H1 (cell line): ENCODE results near the gene IP6K1.

Experiments used
- CTCF ChIP-seq, 3 experiments: IDR thresholded peaks; 1 replicate in 2 of 3; 2 replicates in 1 of 3; pipeline versions ENCODE4 v1.5.1 to v1.6.1; 2011; ENCODE audit warnings: low read length in 3 of 3, mild to moderate bottlenecking in 3 of 3, inconsistent platforms in 2 of 3, low read depth in 1 of 3, moderate library complexity in 1 of 3; ENCODE audit not compliant: insufficient read depth in 1 of 3; ENCODE audit errors: control extremely low read depth in 1 of 3
- EP300 ChIP-seq, 2 experiments: IDR thresholded peaks; 1 replicate in 1 of 2; 2 replicates in 1 of 2; pipeline ENCODE4 v1.6.1; 2011 to 2012; ENCODE audit warnings: low read depth in 2 of 2, low read length in 2 of 2, mild to moderate bottlenecking in 2 of 2, borderline replicate concordance in 1 of 2, inconsistent platforms in 1 of 2, moderate library complexity in 1 of 2
- JUN ChIP-seq: IDR thresholded peaks from 2 replicates; pipeline ENCODE4 v1.6.1; 2011; ENCODE audit warnings: low read depth, mild to moderate bottlenecking, improper control_type of control experiment, low read length
- MAX ChIP-seq: IDR thresholded peaks from 2 replicates; pipeline ENCODE4 v1.6.1; 2012; ENCODE audit warnings: inconsistent platforms
- POLR2A ChIP-seq, 2 experiments: IDR thresholded peaks; 1 replicate in 1 of 2; 2 replicates in 1 of 2; pipeline ENCODE4 v1.6.1; 2011; ENCODE audit warnings: low read depth in 2 of 2, low read length in 2 of 2, mild to moderate bottlenecking in 2 of 2; ENCODE audit errors: control extremely low read depth in 1 of 2
- RAD21 ChIP-seq, 2 experiments: IDR thresholded peaks in 1 of 2; conservative IDR thresholded peaks in 1 of 2; 2 replicates each; pipeline ENCODE4 v1.6.1; 2011; ENCODE audit warnings: low read depth in 2 of 2, low read length in 2 of 2, improper control_type of control experiment in 1 of 2, inconsistent platforms in 1 of 2, mild to moderate bottlenecking in 1 of 2, moderate library complexity in 1 of 2
- RNF2 ChIP-seq: fragments of 200-900, 300-1000 bp; sonication (generic); IDR thresholded peaks from 2 replicates; pipeline ENCODE4 v1.7.1; 2016; ENCODE audit warnings: borderline replicate concordance, low read depth, mild to moderate bottlenecking, antibody characterized with exemption, low read length; ENCODE audit not compliant: poor library complexity, severe bottlenecking; ENCODE audit errors: missing control alignments
- SP1 ChIP-seq: IDR thresholded peaks from 2 replicates; pipeline ENCODE4 v1.6.1; 2011; ENCODE audit warnings: low read depth, low read length
- ZNF274 ChIP-seq: IDR thresholded peaks from 2 replicates; pipeline ENCODE4 v1.7.0; 2012; ENCODE audit warnings: low read length, borderline replicate concordance; ENCODE audit errors: extremely low read depth

- TF ChIP-seq EP300 (IDR thresholded peaks at IDR 0.05; ENCODE audit: borderline replicate concordance in 1 of 2, low read depth in 2 of 2, low read length in 2 of 2) (no peak), JUN (no peak), RAD21 (IDR thresholded peaks at IDR 0.05 in 1 of 2, conservative IDR thresholded peaks at IDR 0.05 in 1 of 2; ENCODE audit: low read depth in 2 of 2, low read length in 2 of 2) (no peak), CTCF (IDR thresholded peaks at IDR 0.05; ENCODE audit: control extremely low read depth in 1 of 3, insufficient read depth in 1 of 3, low read depth in 1 of 3, low read length in 3 of 3) (no peak), SP1 (no peak), MAX (no peak), ZNF274 (no peak), RNF2 (no peak), POLR2A (IDR thresholded peaks at IDR 0.05; ENCODE audit: control extremely low read depth in 1 of 2, low read depth in 2 of 2, low read length in 2 of 2) (no peak)
Measured at GRCh38 chr3:49700014-49700413, 86.3 kb downstream of the IP6K1 start.
